Endothelial cell of umbilical vein (primary cell): Measurements from ENCODE around the gene LRP3. TPM values are rescaled to one million over a fixed set of nuclear protein-coding genes. Genes with fewer than 3 reads are reported as not detected.

Experiments used
- BruUV-seq: library from RNA; stranded (reverse); fragments of 400-500 nt; replicated peaks from 2 replicates; lab custom pipeline; 2021; lab: Mats Ljungman, UMichigan
- CTCF ChIA-PET: fragments of 300-600, 350-600 bp; sonication (Branson Sonifier 250); formaldehyde crosslinking; loops from one replicate; lab custom pipeline; 2021; ENCODE audit warnings: antibody characterized with exemption, inconsistent platforms; lab: Charles Lee
- POLR2A ChIA-PET: fragments of 300-600, 350-600 bp; sonication (Branson Sonifier 250); formaldehyde crosslinking; loops from one replicate; lab custom pipeline; 2021; ENCODE audit warnings: antibody characterized with exemption, inconsistent platforms; lab: Charles Lee
- DNase-seq: peaks from one replicate; pipeline ENCODE4 v3.0.0-alpha.2; 2011; ENCODE audit warnings: low read depth, low spot score
- FAIRE-seq: peaks from 2 replicates; lab custom pipeline; 2011; peaks lifted over from hg19 to GRCh38; lab: Jason Lieb, UNC
- H2AFZ ChIP-seq: 2 replicates; pipeline ENCODE4 v1.6.0; 2012; ENCODE audit warnings: low read depth, low read length, control low read depth, inconsistent platforms
- H3K27ac ChIP-seq: 2 replicates; pipeline ENCODE4 v1.5.1; 2011; ENCODE audit warnings: low read depth, mild to moderate bottlenecking, control low read depth, low read length, moderate library complexity; ENCODE audit not compliant: insufficient read depth
- H3K27me3 ChIP-seq, 2 experiments: 2 replicates each; pipeline versions ENCODE4 v1.6.0 to v1.6.1; 2011; ENCODE audit warnings: low read length in 2 of 2, mixed read lengths in 1 of 2; ENCODE audit not compliant: control insufficient read depth in 2 of 2, insufficient read depth in 2 of 2
- H3K36me3 ChIP-seq, 2 experiments: 2 replicates in 1 of 2; 3 replicates in 1 of 2; pipeline ENCODE4 v1.5.1; 2011; ENCODE audit warnings: low read length in 2 of 2, mild to moderate bottlenecking in 1 of 2, moderate library complexity in 1 of 2; ENCODE audit not compliant: control insufficient read depth in 2 of 2, insufficient read depth in 2 of 2; ENCODE audit errors: extremely low read depth in 1 of 2
- H3K4me1 ChIP-seq: 3 replicates; pipeline ENCODE4 v1.5.1; 2011; ENCODE audit warnings: mild to moderate bottlenecking, low read length; ENCODE audit not compliant: control insufficient read depth, insufficient read depth; ENCODE audit errors: extremely low read depth
- H3K4me2 ChIP-seq: 2 replicates; pipeline ENCODE4 v1.6.1; 2011; ENCODE audit warnings: low read length, control low read depth, mixed read lengths; ENCODE audit not compliant: insufficient read depth
- H3K4me3 ChIP-seq, 3 experiments: fragments of 200-600 bp in 1 of 3; sonication (generic), shearing (Covaris generic) in 1 of 3; replicated peaks in 1 of 3; 2 replicates each; pipeline ENCODE4 v1.5.1; 2011 to 2016; ENCODE audit warnings: control low read depth in 3 of 3, low read length in 3 of 3, mild to moderate bottlenecking in 2 of 3, inconsistent platforms in 1 of 3, low read depth in 1 of 3, moderate library complexity in 1 of 3; ENCODE audit not compliant: insufficient read depth in 1 of 3
- H3K79me2 ChIP-seq: 2 replicates; pipeline ENCODE4 v1.6.0; 2012; ENCODE audit warnings: low read length, inconsistent platforms; ENCODE audit not compliant: control insufficient read depth, insufficient read depth
- H3K9ac ChIP-seq: replicated peaks from 2 replicates; pipeline ENCODE3; 2011; ENCODE audit warnings: low read length, control low read depth; ENCODE audit not compliant: insufficient read depth; ENCODE audit errors: extremely low read depth
- H3K9me1 ChIP-seq: replicated peaks from 3 replicates; pipeline ENCODE4 v1.6.0; 2011; ENCODE audit warnings: mild to moderate bottlenecking, low read length; ENCODE audit not compliant: control insufficient read depth, insufficient read depth; ENCODE audit errors: extremely low read depth
- H3K9me3 ChIP-seq: replicated peaks from 2 replicates; pipeline ENCODE4 v1.5.1; 2012; ENCODE audit warnings: low read length, inconsistent platforms; ENCODE audit not compliant: control insufficient read depth, insufficient read depth
- H4K20me1 ChIP-seq: replicated peaks from 2 replicates; pipeline ENCODE3; 2011; ENCODE audit warnings: mild to moderate bottlenecking, low read length; ENCODE audit not compliant: control insufficient read depth, insufficient read depth; ENCODE audit errors: extremely low read depth
- CTCF ChIP-seq, 2 donors: IDR thresholded peaks; 1 replicate in 1 of 2; 2 replicates in 1 of 2; pipeline ENCODE4 v1.5.1; 2011; ENCODE audit warnings: low read length in 2 of 2, mild to moderate bottlenecking in 2 of 2, moderate library complexity in 2 of 2, control low read depth in 1 of 2, inconsistent platforms in 1 of 2, low read depth in 1 of 2; ENCODE audit not compliant: insufficient read depth in 1 of 2; ENCODE audit errors: extremely low read depth in 1 of 2
- EZH2 ChIP-seq: IDR thresholded peaks from 2 replicates; pipeline ENCODE4 v1.6.1; 2012; ENCODE audit warnings: borderline replicate concordance, low read depth, mild to moderate bottlenecking, moderate library complexity, low read length, inconsistent platforms; ENCODE audit not compliant: severe bottlenecking
- FOS ChIP-seq: IDR thresholded peaks from 2 replicates; pipeline ENCODE4 v1.6.1; 2011; ENCODE audit warnings: mild to moderate bottlenecking, low read length, moderate library complexity, borderline replicate concordance; ENCODE audit not compliant: insufficient read depth
- GATA2 ChIP-seq: IDR thresholded peaks from 2 replicates; pipeline ENCODE4 v1.7.0; 2011; ENCODE audit warnings: low read depth, mild to moderate bottlenecking, moderate library complexity, mixed read lengths, low read length; ENCODE audit not compliant: insufficient read length, insufficient read depth
- JUN ChIP-seq: IDR thresholded peaks from 2 replicates; pipeline ENCODE4 v1.6.1; 2011; ENCODE audit warnings: borderline replicate concordance, low read depth; ENCODE audit not compliant: insufficient read length, insufficient read depth
- MAX ChIP-seq: IDR thresholded peaks from 2 replicates; pipeline ENCODE4 v1.6.1; 2011; ENCODE audit not compliant: insufficient read depth, insufficient read length
- MYC ChIP-seq: IDR thresholded peaks from one replicate; pipeline ENCODE4 v1.6.1; 2011; ENCODE audit warnings: mild to moderate bottlenecking, low read depth, low read length
- POLR2A ChIP-seq: IDR thresholded peaks from 2 replicates; pipeline ENCODE4 v1.6.1; 2012; ENCODE audit warnings: low read depth, mild to moderate bottlenecking, control low read depth, low read length
- POLR2AphosphoS5 ChIP-seq: IDR thresholded peaks from 2 replicates; pipeline ENCODE4 v1.6.1; 2012; ENCODE audit warnings: low read depth, mild to moderate bottlenecking, control low read depth, low read length, moderate library complexity; ENCODE audit not compliant: insufficient read depth
- dilution Hi-C: fragments of 300-500 bp; cut with MboI; formaldehyde crosslinking; loops from one replicate; pipeline ENCODE4 v1.15.0; 2019; ENCODE audit warnings: low sequenced_read_pairs; ENCODE audit not compliant: extremely low pct_ligation_motif_present
- intact Hi-C: fragments of 100-400 bp; cut with micrococcal nuclease; formaldehyde crosslinking; loops from one replicate; pipeline ENCODE4 v1.10.0; 2022
- polyA plus RNA-seq, 4 experiments: library from polyadenylated mRNA; depleted of rRNA in 3 of 4; stranded (reverse) in 3 of 4; unstranded in 1 of 4; fragments of >200 nt; gene quantifications; 2 replicates each; pipeline versions ENCODE4 v1.2.1 to v1.2.3, GENCODE V29; 2011 to 2012; ENCODE audit warnings: missing spikeins in 1 of 4
- total RNA-seq: library from RNA; stranded (reverse); gene quantifications from 2 replicates; pipeline ENCODE4 v1.2.3, GENCODE V29; 2021

The LRP3 gene
- total and polyA plus RNA-seq, 2 donors (not counting 3 experiments of a cell fraction or from before 2014, with no cell fraction given): 14.3 to 19.4 TPM

- no peak overlapping the region for H3K9ac ChIP-seq
- ChIA-PET CTCF (interaction anchor here (1.2 to 1.5 kb wide), 3 partner anchors 12 to 183 kb away, joined by 3 to 6 read pairs (median 5); no protein-coding TSS in a partner anchor), POLR2A (no interaction called here)
- H3K27ac ChIP-seq: no peak overlapping the region
- H3K4me2 ChIP-seq: no peak overlapping the region
- H3K9me1 ChIP-seq: no peaks in the 10 kb centered on the region
- FAIRE-seq (no peak), DNase-seq (no peak)
- intact Hi-C loops: no loop called here
- H3K36me3 ChIP-seq: no peaks in the 10 kb centered on the region
- H4K20me1 ChIP-seq: no peaks in the 10 kb centered on the region
- TF ChIP-seq MYC (no peak), FOS (no peak), POLR2A (no peak), EZH2 (no peak), JUN (no peak), GATA2 (no peak)
- no peaks in the 10 kb centered on the region for H3K9me3 ChIP-seq
- H2AFZ ChIP-seq: no peak overlapping the region
- no peaks in the 10 kb centered on the region for H3K4me1 ChIP-seq
- no peak overlapping the region for H3K4me3 ChIP-seq
- BruUV-seq: no TSS peak
- dilution Hi-C loops: no loop called here
- no peaks in the 10 kb centered on the region for H3K27me3 ChIP-seq
- H3K79me2 ChIP-seq: no peaks in the 10 kb centered on the region
These were observed 53.3 kb downstream of the LRP3 start for GRCh38 chr19:33247441-33247819.

GRCh38 chr19:33248104-33248503 is 54.0 kb downstream of the LRP3 start:
- Histone ChIP-seq H3K27ac (no peak overlapping the region), H3K9ac (no peak overlapping the region), H3K4me3 (no peak overlapping the region), H2AFZ (no peak overlapping the region), H3K4me1 (no peaks in the 10 kb centered on the region), H3K4me2 (no peak overlapping the region), H3K36me3 (no peaks in the 10 kb centered on the region), H3K27me3 (no peaks in the 10 kb centered on the region), H3K9me3 (no peaks in the 10 kb centered on the region), H3K9me1 (no peaks in the 10 kb centered on the region), H3K79me2 (no peaks in the 10 kb centered on the region), H4K20me1 (no peaks in the 10 kb centered on the region)
- FAIRE-seq (no peak), DNase-seq (no peak)
- no TSS peak for BruUV-seq
- ChIA-PET POLR2A (no interaction called here), CTCF (interaction anchor here (1.4 kb wide), 1 partner anchor 183 kb away, joined by 3 read pairs; no protein-coding TSS in a partner anchor)
- TF ChIP-seq MYC (no peak), POLR2AphosphoS5 (no peak), JUN (no peak), EZH2 (no peak), CTCF (IDR thresholded peaks at IDR 0.05; ENCODE audit: extremely low read depth in 1 of 2, insufficient read depth in 1 of 2, low read depth in 1 of 2, low read length in 2 of 2) (no peak), GATA2 (no peak), MAX (no peak)
- dilution Hi-C loops: no loop called here
- intact Hi-C loops: no loop called here
